C1 segment of cervical spinal cord (tissue), 14 donors: ENCODE data around the gene NTN1.

Experiments
- DNase-seq, 14 donors: peaks; one replicate each; lab custom pipeline; 2025; lab: John Stamatoyannopoulos, UW

The NTN1 gene

GRCh38 chr17:9036336-9036735, 15.0 kb downstream of the NTN1 start:
- DNase-seq, result no peak

- no peak for DNase-seq
These were observed 16.4 kb downstream of the NTN1 start for GRCh38 chr17:9037736-9038135.

- no peak for DNase-seq
These were observed 17.1 kb downstream of the NTN1 start for GRCh38 chr17:9038380-9038779.

- no peak for DNase-seq
These were observed 23.6 kb downstream of the NTN1 start for GRCh38 chr17:9044772-9045463.

GRCh38 chr17:9050801-9051401, 29.6 kb downstream of the NTN1 start:
- peak in 1 of 14 donors; percentile 14 for DNase-seq

- no peak for DNase-seq
These were observed 30.3 kb downstream of the NTN1 start for GRCh38 chr17:9051561-9051960.

GRCh38 chr17:9052921-9053320, 31.6 kb downstream of the NTN1 start:
- no peak for DNase-seq

GRCh38 chr17:9053406-9053805, 32.1 kb downstream of the NTN1 start:
- DNase-seq, result no peak

- no peak for DNase-seq
These were observed 33.0 kb downstream of the NTN1 start for GRCh38 chr17:9054126-9054975.

GRCh38 chr17:9055281-9055680, 34.0 kb downstream of the NTN1 start:
- DNase-seq, result no peak

GRCh38 chr17:9056566-9056965, 35.3 kb downstream of the NTN1 start:
- DNase-seq, result no peak

- DNase-seq, result no peak
These were observed 36.0 kb downstream of the NTN1 start for GRCh38 chr17:9057310-9057709.

- no peak for DNase-seq
These were observed 41.1 kb downstream of the NTN1 start for GRCh38 chr17:9062399-9062902.

- DNase-seq, result no peak
These were observed 43.1 kb downstream of the NTN1 start for GRCh38 chr17:9064311-9064834.

- DNase-seq, result no peak
These were observed 49.7 kb downstream of the NTN1 start for GRCh38 chr17:9071016-9071415.

GRCh38 chr17:9071811-9072498, 50.6 kb downstream of the NTN1 start:
- DNase-seq, result no peak

GRCh38 chr17:9072696-9073339, 51.5 kb downstream of the NTN1 start:
- DNase-seq, result peak in 3 of 14 donors; percentile 4 to 36 (median 6)

- peak in 1 of 14 donors; percentile 28 for DNase-seq
These were observed 52.8 kb downstream of the NTN1 start for GRCh38 chr17:9074131-9074530.

GRCh38 chr17:9079461-9080103, 58.3 kb downstream of the NTN1 start:
- no peak for DNase-seq

GRCh38 chr17:9080296-9080914, 59.1 kb downstream of the NTN1 start:
- no peak for DNase-seq
